Lung (tissue), 12 donors: ENCODE results near the gene POU6F2. TPM values are rescaled to one million over a fixed set of nuclear protein-coding genes. Genes with fewer than 3 reads are reported as not detected.

Experiments
- ATAC-seq: fragments of 200-7000 bp; cut with Tn5 transposase; one replicate; pipeline ENCODE4 v1.9.1; 2020; ENCODE audit warnings: moderate number of reproducible peaks; ENCODE audit not compliant: insufficient read depth, low FRiP score
- DNase-seq, 3 donors: peaks; one replicate each; pipeline ENCODE4 v3.0.0-alpha.2; 2013 to 2017
- H3K27ac ChIP-seq, 2 donors: one replicate each; pipeline ENCODE4 v1.5.1; 2013; ENCODE audit warnings: mild to moderate bottlenecking in 2 of 2, moderate library complexity in 2 of 2, control low read depth in 1 of 2, inconsistent platforms in 1 of 2, low read depth in 1 of 2, low read length in 1 of 2
- H3K27me3 ChIP-seq, 3 donors: one replicate each; pipeline ENCODE4 v1.5.1; 2013; ENCODE audit warnings: low read length in 2 of 3; ENCODE audit not compliant: control insufficient read depth in 3 of 3, insufficient read depth in 3 of 3
- H3K36me3 ChIP-seq, 4 donors: one replicate each; pipeline ENCODE4 v1.5.1; 2013; ENCODE audit warnings: low read length in 4 of 4, mild to moderate bottlenecking in 1 of 4, moderate library complexity in 1 of 4; ENCODE audit not compliant: control insufficient read depth in 4 of 4, insufficient read depth in 4 of 4
- H3K4me1 ChIP-seq, 5 donors: one replicate each; pipeline ENCODE4 v1.5.1; 2013; ENCODE audit warnings: low read length in 5 of 5, mild to moderate bottlenecking in 2 of 5, moderate library complexity in 1 of 5; ENCODE audit not compliant: control insufficient read depth in 5 of 5, insufficient read depth in 5 of 5
- H3K4me3 ChIP-seq: one replicate; pipeline ENCODE4 v1.5.1; 2013; ENCODE audit warnings: mild to moderate bottlenecking, control low read depth, moderate library complexity
- H3K9ac ChIP-seq, 2 donors: one replicate each; pipeline ENCODE4 v1.5.1; 2013; ENCODE audit warnings: low read length in 2 of 2, control low read depth in 1 of 2; ENCODE audit not compliant: insufficient read depth in 1 of 2
- H3K9me3 ChIP-seq, 4 donors: one replicate each; pipeline ENCODE4 v1.5.1; 2013; ENCODE audit warnings: low read length in 3 of 4, mild to moderate bottlenecking in 1 of 4, moderate library complexity in 1 of 4; ENCODE audit not compliant: control insufficient read depth in 4 of 4, insufficient read depth in 3 of 4
- CTCF ChIP-seq: IDR thresholded peaks from 2 replicates; pipeline ENCODE4 v1.5.1; 2012; ENCODE audit warnings: mild to moderate bottlenecking; ENCODE audit errors: control extremely low read depth, extremely low read depth
- whole genome bisulfite sequencing, 2 donors: extraction: QIAGEN DNeasy Blood & Tissue Kit; methylation state at CpG; one replicate each; pipeline ENCODE4 v1.1.7; 2013; 5-methylcytosine and 5-hydroxymethylcytosine counted together
- polyA plus RNA-seq, 2 donors: library from polyadenylated mRNA; stranded (reverse); fragments of 200-250 nt; gene quantifications; one replicate each; pipeline ENCODE4 v1.2.1, GENCODE V29; 2013
- total RNA-seq, 2 donors: library from RNA; depleted of rRNA in 1 of 2; stranded (reverse); fragments of >200 nt in 1 of 2; gene quantifications; one replicate each; pipeline ENCODE4 v1.2.1, GENCODE V29; 2014 to 2021
- donor health status: control.
- donor health status: control.
- donor health status: Bipolar disorder and iron deficiency.
- donor health status: healthy.
- donor health status: DM: yes; HTN: yes; CAD: no.

Gene POU6F2
- total and polyA plus RNA-seq, 4 donors = 0.08 to 0.18 TPM; not detected in 2

- WGBS, 2 donors = 62% methylated on average over 11 of the region's 11 CpGs
- no peak overlapping the region for H3K4me3 ChIP-seq
- H3K9ac ChIP-seq = no peak overlapping the region
- H3K4me1 ChIP-seq = peaks cover 0 to 14% (median 0%) of the 10 kb centered on the region in 5 donors
- no peaks in the 10 kb centered on the region for H3K27me3 ChIP-seq
- DNase-seq (no peak), ATAC-seq (no peak)
- no peaks in the 10 kb centered on the region for H3K36me3 ChIP-seq
- no peak overlapping the region for H3K27ac ChIP-seq
- no peaks in the 10 kb centered on the region for H3K9me3 ChIP-seq
- no peak for TF ChIP-seq CTCF
Measured at GRCh38 chr7:39069896-39070881, 92.5 kb downstream of the POU6F2 start.

GRCh38 chr7:39071116-39071515 is 93.4 kb downstream of the POU6F2 start:
- WGBS, 2 donors = 88 to 94% methylated on average over 5 of the region's 5 CpGs
- Histone ChIP-seq H3K4me3 (no peak overlapping the region), H3K4me1 (peaks cover 0 to 14% (median 0%) of the 10 kb centered on the region in 5 donors), H3K9me3 (no peaks in the 10 kb centered on the region), H3K27ac (no peak overlapping the region), H3K36me3 (no peaks in the 10 kb centered on the region), H3K9ac (no peak overlapping the region), H3K27me3 (no peaks in the 10 kb centered on the region)
- DNase-seq (no peak), ATAC-seq (no peak)
- TF ChIP-seq CTCF = no peak

DNA sequence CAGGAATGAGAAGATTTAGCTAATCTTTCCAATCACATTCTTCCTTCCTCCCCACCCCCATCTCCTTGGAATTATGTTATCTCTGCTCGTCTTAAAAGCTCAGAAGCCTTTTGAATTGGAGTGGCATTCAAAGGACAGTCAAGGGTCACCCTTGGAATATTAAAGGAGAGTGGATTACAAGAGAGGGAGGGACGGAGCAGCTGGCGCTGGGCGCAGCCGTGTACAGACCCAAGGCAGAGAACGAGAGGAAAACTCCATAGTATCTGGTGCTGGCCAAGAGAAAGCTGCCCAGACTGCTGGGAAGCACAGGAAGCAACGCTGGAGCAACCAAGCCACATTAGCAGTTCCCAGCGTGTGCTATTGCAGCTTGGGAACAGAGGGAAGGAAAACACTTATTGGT is 95.7 kb downstream of the POU6F2 start:
- Histone ChIP-seq H3K4me3 (no peak overlapping the region), H3K9me3 (no peaks in the 10 kb centered on the region), H3K9ac (no peak overlapping the region), H3K4me1 (peaks cover 0 to 14% (median 0%) of the 10 kb centered on the region in 5 donors), H3K27me3 (no peaks in the 10 kb centered on the region), H3K27ac (no peak overlapping the region), H3K36me3 (no peaks in the 10 kb centered on the region)
- DNase-seq = peak; percentile 52 to 70 (median 58)
- ATAC-seq = no peak
- TF ChIP-seq CTCF = no peak
- 31 to 63% methylated on average over 8 of the region's 8 CpGs for WGBS, 2 donors
